ENCODE data around the gene OR51M1.
"Not testable (repeated sequence)": the region's sequence is repeated elsewhere in the genome, so short reads cannot be mapped to it uniquely, and the experiment has no call there.

DNA sequence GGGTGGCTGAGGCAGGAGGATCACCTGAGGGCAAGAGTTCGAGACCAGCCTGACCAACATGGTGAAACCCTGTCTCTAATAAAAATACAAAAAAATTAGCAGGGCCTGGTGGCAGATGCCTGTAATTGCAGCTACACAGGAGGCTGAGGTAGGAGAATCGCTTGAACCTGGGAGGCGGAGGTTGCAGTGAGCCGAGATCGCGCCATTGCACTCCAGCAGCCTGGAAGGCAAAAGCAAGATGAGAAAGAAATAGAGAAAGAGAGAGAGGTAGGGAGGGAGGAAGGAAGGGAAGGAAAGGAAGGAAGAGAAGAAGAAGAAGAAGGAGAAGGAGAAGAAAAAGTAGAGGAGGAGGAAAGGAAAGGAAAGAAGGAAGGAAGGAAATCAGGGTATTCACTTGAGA, 17.2 kb upstream of the OR51M1 start:
- TF ChIP-seq, protein P1, sequence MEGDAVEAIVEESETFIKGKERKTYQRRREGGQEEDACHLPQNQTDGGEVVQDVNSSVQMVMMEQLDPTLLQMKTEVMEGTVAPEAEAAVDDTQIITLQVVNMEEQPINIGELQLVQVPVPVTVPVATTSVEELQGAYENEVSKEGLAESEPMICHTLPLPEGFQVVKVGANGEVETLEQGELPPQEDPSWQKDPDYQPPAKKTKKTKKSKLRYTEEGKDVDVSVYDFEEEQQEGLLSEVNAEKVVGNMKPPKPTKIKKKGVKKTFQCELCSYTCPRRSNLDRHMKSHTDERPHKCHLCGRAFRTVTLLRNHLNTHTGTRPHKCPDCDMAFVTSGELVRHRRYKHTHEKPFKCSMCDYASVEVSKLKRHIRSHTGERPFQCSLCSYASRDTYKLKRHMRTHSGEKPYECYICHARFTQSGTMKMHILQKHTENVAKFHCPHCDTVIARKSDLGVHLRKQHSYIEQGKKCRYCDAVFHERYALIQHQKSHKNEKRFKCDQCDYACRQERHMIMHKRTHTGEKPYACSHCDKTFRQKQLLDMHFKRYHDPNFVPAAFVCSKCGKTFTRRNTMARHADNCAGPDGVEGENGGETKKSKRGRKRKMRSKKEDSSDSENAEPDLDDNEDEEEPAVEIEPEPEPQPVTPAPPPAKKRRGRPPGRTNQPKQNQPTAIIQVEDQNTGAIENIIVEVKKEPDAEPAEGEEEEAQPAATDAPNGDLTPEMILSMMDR (IDR thresholded peaks at IDR 0.05; ENCODE audit: insufficient read depth, low read depth, low read length), result not testable (repeated sequence)
- not testable (repeated sequence) for TF ChIP-seq EZH2 (IDR thresholded peaks at IDR 0.05; ENCODE audit: insufficient read depth, low read length)

Measured in astrocyte (in vitro differentiated cells and primary cell).